ENCODE data around the gene MLN.
"Not testable (repeated sequence)": the region's sequence is repeated elsewhere in the genome, so short reads cannot be mapped to it uniquely, and the experiment has no call there.

MLN gene

GRCh38 chr6:33834401-33835392 is 30.9 kb upstream of the MLN start:
- no peak for DNase-seq (ENCODE audit: low spot score)

GRCh38 chr6:33833599-33833998 is 29.8 kb upstream of the MLN start:
- no peak for DNase-seq (ENCODE audit: low spot score)

GRCh38 chr6:33832831-33833230 is 29.0 kb upstream of the MLN start:
- not testable (repeated sequence) for DNase-seq (ENCODE audit: low spot score)

GRCh38 chr6:33831725-33832124 is 27.9 kb upstream of the MLN start:
- not testable (repeated sequence) for DNase-seq (ENCODE audit: low spot score)

GRCh38 chr6:33830635-33831240 is 26.9 kb upstream of the MLN start:
- DNase-seq (ENCODE audit: low spot score): no peak

GRCh38 chr6:33828764-33829731 is 25.2 kb upstream of the MLN start:
- DNase-seq (ENCODE audit: low spot score): no peak

GRCh38 chr6:33828452-33828763 is 24.6 kb upstream of the MLN start:
- DNase-seq (ENCODE audit: low spot score): no peak

- no peak for DNase-seq (ENCODE audit: low spot score)
Observed at GRCh38 chr6:33827546-33828451, 24.0 kb upstream of the MLN start.

- DNase-seq (ENCODE audit: low spot score): no peak
Observed at GRCh38 chr6:33826537-33826936, 22.7 kb upstream of the MLN start.

GRCh38 chr6:33824461-33825154 is 20.8 kb upstream of the MLN start:
- DNase-seq (ENCODE audit: low spot score): no peak

- DNase-seq (ENCODE audit: low spot score): no peak
Observed at GRCh38 chr6:33823806-33824205, 20.0 kb upstream of the MLN start.

GRCh38 chr6:33822575-33823395 is 19.0 kb upstream of the MLN start:
- no peak for DNase-seq (ENCODE audit: low spot score)

GRCh38 chr6:33820784-33821520 is 17.1 kb upstream of the MLN start:
- no peak for DNase-seq (ENCODE audit: low spot score)

- no peak for DNase-seq (ENCODE audit: low spot score)
Observed at GRCh38 chr6:33820243-33820642, 16.4 kb upstream of the MLN start.

GRCh38 chr6:33819021-33819420 is 15.2 kb upstream of the MLN start:
- no peak for DNase-seq (ENCODE audit: low spot score)

GRCh38 chr6:33818293-33818692 is 14.5 kb upstream of the MLN start:
- DNase-seq (ENCODE audit: low spot score): no peak

- no peak for DNase-seq (ENCODE audit: low spot score)
Observed at GRCh38 chr6:33817489-33817888, 13.7 kb upstream of the MLN start.

- DNase-seq (ENCODE audit: low spot score): no peak
Observed at GRCh38 chr6:33816911-33817310, 13.1 kb upstream of the MLN start.

- DNase-seq (ENCODE audit: low spot score): no peak
Observed at GRCh38 chr6:33815854-33816253, 12.1 kb upstream of the MLN start.
